Lung (tissue), 12 donors: ENCODE measurements around the gene LPCAT1. TPM values are rescaled to one million over a fixed set of nuclear protein-coding genes. Genes with fewer than 3 reads are reported as not detected.

Experiments used
- ATAC-seq: fragments of 200-7000 bp; cut with Tn5 transposase; one replicate; pipeline ENCODE4 v1.9.1; 2020; ENCODE audit warnings: moderate number of reproducible peaks; ENCODE audit not compliant: insufficient read depth, low FRiP score
- DNase-seq, 3 donors: peaks; one replicate each; pipeline ENCODE4 v3.0.0-alpha.2; 2013 to 2017
- H3K27ac ChIP-seq, 2 donors: one replicate each; pipeline ENCODE4 v1.5.1; 2013; ENCODE audit warnings: mild to moderate bottlenecking in 2 of 2, moderate library complexity in 2 of 2, control low read depth in 1 of 2, inconsistent platforms in 1 of 2, low read depth in 1 of 2, low read length in 1 of 2
- H3K27me3 ChIP-seq, 3 donors: one replicate each; pipeline ENCODE4 v1.5.1; 2013; ENCODE audit warnings: low read length in 2 of 3; ENCODE audit not compliant: control insufficient read depth in 3 of 3, insufficient read depth in 3 of 3
- H3K36me3 ChIP-seq, 4 donors: one replicate each; pipeline ENCODE4 v1.5.1; 2013; ENCODE audit warnings: low read length in 4 of 4, mild to moderate bottlenecking in 1 of 4, moderate library complexity in 1 of 4; ENCODE audit not compliant: control insufficient read depth in 4 of 4, insufficient read depth in 4 of 4
- H3K4me1 ChIP-seq, 5 donors: one replicate each; pipeline ENCODE4 v1.5.1; 2013; ENCODE audit warnings: low read length in 5 of 5, mild to moderate bottlenecking in 2 of 5, moderate library complexity in 1 of 5; ENCODE audit not compliant: control insufficient read depth in 5 of 5, insufficient read depth in 5 of 5
- H3K4me3 ChIP-seq: one replicate; pipeline ENCODE4 v1.5.1; 2013; ENCODE audit warnings: mild to moderate bottlenecking, control low read depth, moderate library complexity
- H3K9ac ChIP-seq, 2 donors: one replicate each; pipeline ENCODE4 v1.5.1; 2013; ENCODE audit warnings: low read length in 2 of 2, control low read depth in 1 of 2; ENCODE audit not compliant: insufficient read depth in 1 of 2
- H3K9me3 ChIP-seq, 4 donors: one replicate each; pipeline ENCODE4 v1.5.1; 2013; ENCODE audit warnings: low read length in 3 of 4, mild to moderate bottlenecking in 1 of 4, moderate library complexity in 1 of 4; ENCODE audit not compliant: control insufficient read depth in 4 of 4, insufficient read depth in 3 of 4
- CTCF ChIP-seq: IDR thresholded peaks from 2 replicates; pipeline ENCODE4 v1.5.1; 2012; ENCODE audit warnings: mild to moderate bottlenecking; ENCODE audit errors: control extremely low read depth, extremely low read depth
- WGBS, 2 donors: extraction: QIAGEN DNeasy Blood & Tissue Kit; methylation state at CpG; one replicate each; pipeline ENCODE4 v1.1.7; 2013; 5-methylcytosine and 5-hydroxymethylcytosine counted together
- polyA plus RNA-seq, 2 donors: library from polyadenylated mRNA; stranded (reverse); fragments of 200-250 nt; gene quantifications; one replicate each; pipeline ENCODE4 v1.2.1, GENCODE V29; 2013
- total RNA-seq, 2 donors: library from RNA; depleted of rRNA in 1 of 2; stranded (reverse); fragments of >200 nt in 1 of 2; gene quantifications; one replicate each; pipeline ENCODE4 v1.2.1, GENCODE V29; 2014 to 2021
- donor health status: control.
- donor health status: control.
- donor health status: Bipolar disorder and iron deficiency.
- donor health status: healthy.
- donor health status: DM: yes; HTN: yes; CAD: no.

LPCAT1 gene
- total and polyA plus RNA-seq, 4 donors: 198 to 669 (median 443) TPM

GRCh38 chr5:1549475-1550030 is 25.8 kb upstream of the LPCAT1 start:
- TF ChIP-seq CTCF: no peak
- Histone ChIP-seq H3K27ac (no peak overlapping the region), H3K27me3 (no peaks in the 10 kb centered on the region), H3K4me3 (no peak overlapping the region), H3K4me1 (peaks cover 0 to 28% (median 14%) of the 10 kb centered on the region in 5 donors), H3K36me3 (no peaks in the 10 kb centered on the region), H3K9me3 (peaks cover 0 to 2% (median 0%) of the 10 kb centered on the region in 4 donors), H3K9ac (no peak overlapping the region)
- DNase-seq (no peak), ATAC-seq (no peak)
- 79 to 83% methylated on average over 16 of the region's 16 CpGs for WGBS, 2 donors

- no peak overlapping the region for H3K9ac ChIP-seq
- H3K27ac ChIP-seq: peak overlapping the region in 1 of 2 donors; percentile 41
- H3K36me3 ChIP-seq: no peaks in the 10 kb centered on the region
- H3K27me3 ChIP-seq: no peaks in the 10 kb centered on the region
- peaks cover 0 to 28% (median 18%) of the 10 kb centered on the region in 5 donors for H3K4me1 ChIP-seq
- no peak for ATAC-seq
- DNase-seq: no peak
- WGBS, 2 donors: 79 to 86% methylated on average over 33 of the region's 33 CpGs
- peaks cover 0 to 4% (median 0%) of the 10 kb centered on the region in 4 donors for H3K9me3 ChIP-seq
- TF ChIP-seq CTCF: no peak
- peak overlapping the region; percentile 26 for H3K4me3 ChIP-seq
Measured at GRCh38 chr5:1548702-1549474, 25.1 kb upstream of the LPCAT1 start.

GRCh38 chr5:1547655-1548054 is 23.9 kb upstream of the LPCAT1 start:
- peak overlapping the region in 1 of 2 donors; percentile 81 for H3K27ac ChIP-seq
- no peak for ATAC-seq
- no peak overlapping the region for H3K9ac ChIP-seq
- no peak overlapping the region for H3K4me3 ChIP-seq
- no peaks in the 10 kb centered on the region for H3K27me3 ChIP-seq
- peaks cover 0 to 4% (median 0%) of the 10 kb centered on the region in 4 donors for H3K9me3 ChIP-seq
- no peak for DNase-seq
- no peaks in the 10 kb centered on the region for H3K36me3 ChIP-seq
- WGBS, 2 donors: 97 to 98% methylated on average over 6 of the region's 6 CpGs
- H3K4me1 ChIP-seq: peaks cover 0 to 20% (median 11%) of the 10 kb centered on the region in 5 donors
- no peak for TF ChIP-seq CTCF
